Inferior parietal cortex (tissue), 1 donor: ENCODE data around the gene CUL3.
"Not testable (repeated sequence)": the region's sequence is repeated elsewhere in the genome, so short reads cannot be mapped to it uniquely, and the experiment has no call there.

Experiments
- DNase-seq: peaks from one replicate; pipeline ENCODE4 v3.0.0-alpha.2; 2016; ENCODE audit errors: extremely low spot score

The CUL3 gene

GRCh38 chr2:224543939-224544338, 41.2 kb downstream of the CUL3 start:
- DNase-seq, result no peak

GRCh38 chr2:224538561-224539138, 46.5 kb downstream of the CUL3 start:
- DNase-seq, result no peak

GRCh38 chr2:224532931-224533330, 52.2 kb downstream of the CUL3 start:
- no peak for DNase-seq

GRCh38 chr2:224532441-224532840, 52.7 kb downstream of the CUL3 start:
- DNase-seq, result no peak

- DNase-seq, result no peak
Observed at GRCh38 chr2:224528171-224528570, 57.0 kb downstream of the CUL3 start.

- DNase-seq, result no peak
Observed at GRCh38 chr2:224525774-224526173, 59.4 kb downstream of the CUL3 start.

GRCh38 chr2:224524657-224525056, 60.5 kb downstream of the CUL3 start:
- DNase-seq, result no peak

GRCh38 chr2:224523626-224524577, 61.3 kb downstream of the CUL3 start:
- no peak for DNase-seq

- not testable (repeated sequence) for DNase-seq
Observed at GRCh38 chr2:224522483-224522882, 62.7 kb downstream of the CUL3 start.

GRCh38 chr2:224520064-224520463, 65.1 kb downstream of the CUL3 start:
- no peak for DNase-seq

- DNase-seq, result no peak
Observed at GRCh38 chr2:224518806-224519580, 66.2 kb downstream of the CUL3 start.

- no peak for DNase-seq
Observed at GRCh38 chr2:224517963-224518362, 67.2 kb downstream of the CUL3 start.

- not testable (repeated sequence) for DNase-seq
Observed at GRCh38 chr2:224516393-224516792, 68.8 kb downstream of the CUL3 start.

- DNase-seq, result no peak
Observed at GRCh38 chr2:224513991-224514390, 71.2 kb downstream of the CUL3 start.

- no peak for DNase-seq
Observed at GRCh38 chr2:224507789-224508188, 77.4 kb downstream of the CUL3 start.

- no peak for DNase-seq
Observed at GRCh38 chr2:224506494-224506893, 78.7 kb downstream of the CUL3 start.

GRCh38 chr2:224498991-224499390, 86.2 kb downstream of the CUL3 start:
- no peak for DNase-seq

- DNase-seq, result no peak
Observed at GRCh38 chr2:224492531-224492930, 92.6 kb downstream of the CUL3 start.

- not testable (repeated sequence) for DNase-seq
Observed at GRCh38 chr2:224487940-224488339, 97.2 kb downstream of the CUL3 start.

GRCh38 chr2:224485081-224486014, 99.8 kb downstream of the CUL3 start:
- DNase-seq, result not testable (repeated sequence)

- no peak for DNase-seq
Observed at GRCh38 chr2:224479826-224480225, 105.3 kb downstream of the CUL3 start.
